ENCODE measurements around the gene IRF4.
"Not testable (repeated sequence)": the region's sequence is repeated elsewhere in the genome, so short reads cannot be mapped to it uniquely, and the experiment has no call there.

The IRF4 gene

GRCh38 chr6:367891-368630 is 23.5 kb upstream of the IRF4 start:
- Histone ChIP-seq H3K79me2 (ENCODE audit: control insufficient read depth, insufficient read depth, low read length, unreplicated experiment) (no peaks in the 10 kb centered on the region), H3K4me3 (ENCODE audit: low read depth, low read length) (no peak overlapping the region), H3K27me3 (ENCODE audit: insufficient read depth, low read length) (peaks cover 77% of the 10 kb centered on the region), H3K36me3 (ENCODE audit: insufficient read depth, low read length) (no peaks in the 10 kb centered on the region), H2AFZ (ENCODE audit: low read length, unreplicated experiment) (no peak overlapping the region), H3K4me1 (ENCODE audit: control insufficient read depth, insufficient read depth, low read length, unreplicated experiment) (no peaks in the 10 kb centered on the region), H3K27ac (ENCODE audit: low read depth, low read length) (no peak overlapping the region)

- Histone ChIP-seq H3K27me3 (ENCODE audit: insufficient read depth, low read length) (peaks cover 79% of the 10 kb centered on the region), H3K4me3 (ENCODE audit: low read depth, low read length) (no peak overlapping the region), H3K27ac (ENCODE audit: low read depth, low read length) (no peak overlapping the region), H3K36me3 (ENCODE audit: insufficient read depth, low read length) (no peaks in the 10 kb centered on the region), H3K4me1 (ENCODE audit: control insufficient read depth, insufficient read depth, low read length, unreplicated experiment) (no peaks in the 10 kb centered on the region), H2AFZ (ENCODE audit: low read length, unreplicated experiment) (no peak overlapping the region), H3K79me2 (ENCODE audit: control insufficient read depth, insufficient read depth, low read length, unreplicated experiment) (no peaks in the 10 kb centered on the region)
These were observed 21.8 kb upstream of the IRF4 start for GRCh38 chr6:369559-370431.

GRCh38 chr6:370555-370954 is 21.0 kb upstream of the IRF4 start:
- H3K79me2 ChIP-seq (ENCODE audit: control insufficient read depth, insufficient read depth, low read length, unreplicated experiment) = no peaks in the 10 kb centered on the region
- no peak overlapping the region for H2AFZ ChIP-seq (ENCODE audit: low read length, unreplicated experiment)
- H3K36me3 ChIP-seq (ENCODE audit: insufficient read depth, low read length) = no peaks in the 10 kb centered on the region
- H3K27ac ChIP-seq (ENCODE audit: low read depth, low read length) = no peak overlapping the region
- H3K27me3 ChIP-seq (ENCODE audit: insufficient read depth, low read length) = peaks cover 77% of the 10 kb centered on the region
- H3K4me1 ChIP-seq (ENCODE audit: control insufficient read depth, insufficient read depth, low read length, unreplicated experiment) = no peaks in the 10 kb centered on the region
- H3K4me3 ChIP-seq (ENCODE audit: low read depth, low read length) = no peak overlapping the region

GRCh38 chr6:371851-372250 is 19.7 kb upstream of the IRF4 start:
- H3K79me2 ChIP-seq (ENCODE audit: control insufficient read depth, insufficient read depth, low read length, unreplicated experiment); H3K36me3 ChIP-seq (ENCODE audit: insufficient read depth, low read length); H3K4me3 ChIP-seq (ENCODE audit: low read depth, low read length); H3K27ac ChIP-seq (ENCODE audit: low read depth, low read length); H2AFZ ChIP-seq (ENCODE audit: low read length, unreplicated experiment); H3K4me1 ChIP-seq (ENCODE audit: control insufficient read depth, insufficient read depth, low read length, unreplicated experiment): not testable (repeated sequence)
- peaks cover 69% of the 10 kb centered on the region for H3K27me3 ChIP-seq (ENCODE audit: insufficient read depth, low read length)

GRCh38 chr6:372336-372911 is 19.1 kb upstream of the IRF4 start:
- H3K27me3 ChIP-seq (ENCODE audit: insufficient read depth, low read length) = peaks cover 67% of the 10 kb centered on the region
- no peaks in the 10 kb centered on the region for H3K79me2 ChIP-seq (ENCODE audit: control insufficient read depth, insufficient read depth, low read length, unreplicated experiment)
- H3K4me3 ChIP-seq (ENCODE audit: low read depth, low read length) = no peak overlapping the region
- no peaks in the 10 kb centered on the region for H3K36me3 ChIP-seq (ENCODE audit: insufficient read depth, low read length)
- no peak overlapping the region for H2AFZ ChIP-seq (ENCODE audit: low read length, unreplicated experiment)
- no peak overlapping the region for H3K27ac ChIP-seq (ENCODE audit: low read depth, low read length)
- no peaks in the 10 kb centered on the region for H3K4me1 ChIP-seq (ENCODE audit: control insufficient read depth, insufficient read depth, low read length, unreplicated experiment)

GRCh38 chr6:373031-373430 is 18.5 kb upstream of the IRF4 start:
- Histone ChIP-seq H3K4me3 (ENCODE audit: low read depth, low read length) (no peak overlapping the region), H3K27ac (ENCODE audit: low read depth, low read length) (no peak overlapping the region), H2AFZ (ENCODE audit: low read length, unreplicated experiment) (no peak overlapping the region), H3K79me2 (ENCODE audit: control insufficient read depth, insufficient read depth, low read length, unreplicated experiment) (no peaks in the 10 kb centered on the region), H3K27me3 (ENCODE audit: insufficient read depth, low read length) (peaks cover 61% of the 10 kb centered on the region), H3K4me1 (ENCODE audit: control insufficient read depth, insufficient read depth, low read length, unreplicated experiment) (no peaks in the 10 kb centered on the region), H3K36me3 (ENCODE audit: insufficient read depth, low read length) (no peaks in the 10 kb centered on the region)

- H3K27ac ChIP-seq (ENCODE audit: low read depth, low read length) = no peak overlapping the region
- H3K4me3 ChIP-seq (ENCODE audit: low read depth, low read length) = no peak overlapping the region
- H3K27me3 ChIP-seq (ENCODE audit: insufficient read depth, low read length) = peaks cover 53% of the 10 kb centered on the region
- H3K36me3 ChIP-seq (ENCODE audit: insufficient read depth, low read length) = no peaks in the 10 kb centered on the region
- H3K79me2 ChIP-seq (ENCODE audit: control insufficient read depth, insufficient read depth, low read length, unreplicated experiment) = no peaks in the 10 kb centered on the region
- H2AFZ ChIP-seq (ENCODE audit: low read length, unreplicated experiment) = no peak overlapping the region
- no peaks in the 10 kb centered on the region for H3K4me1 ChIP-seq (ENCODE audit: control insufficient read depth, insufficient read depth, low read length, unreplicated experiment)
These were observed 17.5 kb upstream of the IRF4 start for GRCh38 chr6:373773-374724.

- Histone ChIP-seq H3K4me1 (ENCODE audit: control insufficient read depth, insufficient read depth, low read length, unreplicated experiment) (no peaks in the 10 kb centered on the region), H3K4me3 (ENCODE audit: low read depth, low read length) (no peak overlapping the region), H3K79me2 (ENCODE audit: control insufficient read depth, insufficient read depth, low read length, unreplicated experiment) (no peaks in the 10 kb centered on the region), H3K27me3 (ENCODE audit: insufficient read depth, low read length) (peaks cover 44% of the 10 kb centered on the region), H2AFZ (ENCODE audit: low read length, unreplicated experiment) (no peak overlapping the region), H3K27ac (ENCODE audit: low read depth, low read length) (no peak overlapping the region), H3K36me3 (ENCODE audit: insufficient read depth, low read length) (no peaks in the 10 kb centered on the region)
These were observed 16.6 kb upstream of the IRF4 start for GRCh38 chr6:374956-375355.

GRCh38 chr6:376827-377640 is 14.5 kb upstream of the IRF4 start:
- H3K27ac ChIP-seq (ENCODE audit: low read depth, low read length) = no peak overlapping the region
- no peaks in the 10 kb centered on the region for H3K79me2 ChIP-seq (ENCODE audit: control insufficient read depth, insufficient read depth, low read length, unreplicated experiment)
- no peaks in the 10 kb centered on the region for H3K36me3 ChIP-seq (ENCODE audit: insufficient read depth, low read length)
- no peak overlapping the region for H3K4me3 ChIP-seq (ENCODE audit: low read depth, low read length)
- no peak overlapping the region for H2AFZ ChIP-seq (ENCODE audit: low read length, unreplicated experiment)
- peaks cover 53% of the 10 kb centered on the region for H3K27me3 ChIP-seq (ENCODE audit: insufficient read depth, low read length)
- no peaks in the 10 kb centered on the region for H3K4me1 ChIP-seq (ENCODE audit: control insufficient read depth, insufficient read depth, low read length, unreplicated experiment)

Data from ACC112 (cell line).